ENCODE measurements around the gene MAML2.

GRCh38 chr11:96196181-96196662 is 146.8 kb downstream of the MAML2 start:
- TF ChIP-seq RAD21 (IDR thresholded peaks at IDR 0.05) (no peak), HNF4G (IDR thresholded peaks at IDR 0.05) (no peak), GABPA (IDR thresholded peaks at IDR 0.05 in 1 of 2, conservative IDR thresholded peaks at IDR 0.05 in 1 of 2) (no peak), REST (IDR thresholded peaks at IDR 0.05) (no peak), YY1 (IDR thresholded peaks at IDR 0.05) (no peak), MAX (IDR thresholded peaks at IDR 0.05) (no peak), TAF1 (conservative IDR thresholded peaks at IDR 0.05) (no peak), SP1 (IDR thresholded peaks at IDR 0.05) (no peak), JUND (IDR thresholded peaks at IDR 0.05) (no peak)
- TF ChIP-seq, protein P1, sequence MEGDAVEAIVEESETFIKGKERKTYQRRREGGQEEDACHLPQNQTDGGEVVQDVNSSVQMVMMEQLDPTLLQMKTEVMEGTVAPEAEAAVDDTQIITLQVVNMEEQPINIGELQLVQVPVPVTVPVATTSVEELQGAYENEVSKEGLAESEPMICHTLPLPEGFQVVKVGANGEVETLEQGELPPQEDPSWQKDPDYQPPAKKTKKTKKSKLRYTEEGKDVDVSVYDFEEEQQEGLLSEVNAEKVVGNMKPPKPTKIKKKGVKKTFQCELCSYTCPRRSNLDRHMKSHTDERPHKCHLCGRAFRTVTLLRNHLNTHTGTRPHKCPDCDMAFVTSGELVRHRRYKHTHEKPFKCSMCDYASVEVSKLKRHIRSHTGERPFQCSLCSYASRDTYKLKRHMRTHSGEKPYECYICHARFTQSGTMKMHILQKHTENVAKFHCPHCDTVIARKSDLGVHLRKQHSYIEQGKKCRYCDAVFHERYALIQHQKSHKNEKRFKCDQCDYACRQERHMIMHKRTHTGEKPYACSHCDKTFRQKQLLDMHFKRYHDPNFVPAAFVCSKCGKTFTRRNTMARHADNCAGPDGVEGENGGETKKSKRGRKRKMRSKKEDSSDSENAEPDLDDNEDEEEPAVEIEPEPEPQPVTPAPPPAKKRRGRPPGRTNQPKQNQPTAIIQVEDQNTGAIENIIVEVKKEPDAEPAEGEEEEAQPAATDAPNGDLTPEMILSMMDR (IDR thresholded peaks at IDR 0.05; ENCODE audit: low read depth, low read length, missing input control): no peak

Measured in liver (tissue), 3 donors.